Smooth muscle cell of the coronary artery (primary cell): ENCODE measurements around the gene SLC2A8. TPM values are rescaled to one million over a fixed set of nuclear protein-coding genes. Genes with fewer than 3 reads are reported as not detected.

Source experiments
- total RNA-seq: library from RNA; depleted of rRNA; stranded (reverse); fragments of >200 nt; gene quantifications from 2 replicates; pipeline ENCODE4 v1.2.3, GENCODE V29; 2014; ENCODE audit warnings: low replicate concordance

SLC2A8 gene, protein sequence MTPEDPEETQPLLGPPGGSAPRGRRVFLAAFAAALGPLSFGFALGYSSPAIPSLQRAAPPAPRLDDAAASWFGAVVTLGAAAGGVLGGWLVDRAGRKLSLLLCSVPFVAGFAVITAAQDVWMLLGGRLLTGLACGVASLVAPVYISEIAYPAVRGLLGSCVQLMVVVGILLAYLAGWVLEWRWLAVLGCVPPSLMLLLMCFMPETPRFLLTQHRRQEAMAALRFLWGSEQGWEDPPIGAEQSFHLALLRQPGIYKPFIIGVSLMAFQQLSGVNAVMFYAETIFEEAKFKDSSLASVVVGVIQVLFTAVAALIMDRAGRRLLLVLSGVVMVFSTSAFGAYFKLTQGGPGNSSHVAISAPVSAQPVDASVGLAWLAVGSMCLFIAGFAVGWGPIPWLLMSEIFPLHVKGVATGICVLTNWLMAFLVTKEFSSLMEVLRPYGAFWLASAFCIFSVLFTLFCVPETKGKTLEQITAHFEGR
- total RNA-seq = 4.9 and 5.9 TPM in 2 replicates

DNA sequence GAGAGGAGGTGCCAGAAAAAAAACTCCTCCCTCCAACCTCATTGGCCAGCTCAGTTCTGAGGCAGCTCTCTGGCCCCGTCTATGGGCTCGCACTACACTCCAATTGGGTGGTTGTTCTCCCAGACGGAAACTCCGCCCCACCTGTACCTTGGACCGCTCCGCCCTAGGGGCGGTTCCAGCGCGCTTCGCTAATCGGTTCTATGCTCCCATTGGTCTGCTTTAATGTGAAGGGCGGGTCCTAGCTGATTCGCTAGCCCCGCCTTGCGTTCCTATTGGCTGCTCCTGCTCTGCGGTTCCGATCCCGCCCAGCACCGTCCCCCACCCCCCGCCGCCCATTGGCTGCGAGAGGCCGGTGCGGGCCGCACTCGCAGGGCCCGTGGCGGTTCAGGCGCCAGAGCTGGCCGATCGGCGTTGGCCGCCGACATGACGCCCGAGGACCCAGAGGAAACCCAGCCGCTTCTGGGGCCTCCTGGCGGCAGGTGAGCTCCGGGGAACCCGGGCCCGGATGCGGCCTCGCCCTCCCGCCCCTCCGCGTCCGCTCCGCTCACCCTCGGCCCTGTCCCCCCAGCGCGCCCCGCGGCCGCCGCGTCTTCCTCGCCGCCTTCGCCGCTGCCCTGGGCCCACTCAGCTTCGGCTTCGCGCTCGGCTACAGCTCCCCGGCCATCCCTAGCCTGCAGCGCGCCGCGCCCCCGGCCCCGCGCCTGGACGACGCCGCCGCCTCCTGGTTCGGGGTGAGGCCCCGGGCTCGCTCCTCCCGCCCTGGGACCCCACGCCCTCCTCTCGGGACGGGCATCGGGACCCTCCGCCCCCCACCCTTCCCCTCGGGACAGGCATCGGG lies at the start of gene SLC2A8:
Gene SLC2A8 (plus strand): TSS at position 362 of the 838 bp plus-strand sequence. CDS start 62 bp downstream, at position 424.

DNA sequence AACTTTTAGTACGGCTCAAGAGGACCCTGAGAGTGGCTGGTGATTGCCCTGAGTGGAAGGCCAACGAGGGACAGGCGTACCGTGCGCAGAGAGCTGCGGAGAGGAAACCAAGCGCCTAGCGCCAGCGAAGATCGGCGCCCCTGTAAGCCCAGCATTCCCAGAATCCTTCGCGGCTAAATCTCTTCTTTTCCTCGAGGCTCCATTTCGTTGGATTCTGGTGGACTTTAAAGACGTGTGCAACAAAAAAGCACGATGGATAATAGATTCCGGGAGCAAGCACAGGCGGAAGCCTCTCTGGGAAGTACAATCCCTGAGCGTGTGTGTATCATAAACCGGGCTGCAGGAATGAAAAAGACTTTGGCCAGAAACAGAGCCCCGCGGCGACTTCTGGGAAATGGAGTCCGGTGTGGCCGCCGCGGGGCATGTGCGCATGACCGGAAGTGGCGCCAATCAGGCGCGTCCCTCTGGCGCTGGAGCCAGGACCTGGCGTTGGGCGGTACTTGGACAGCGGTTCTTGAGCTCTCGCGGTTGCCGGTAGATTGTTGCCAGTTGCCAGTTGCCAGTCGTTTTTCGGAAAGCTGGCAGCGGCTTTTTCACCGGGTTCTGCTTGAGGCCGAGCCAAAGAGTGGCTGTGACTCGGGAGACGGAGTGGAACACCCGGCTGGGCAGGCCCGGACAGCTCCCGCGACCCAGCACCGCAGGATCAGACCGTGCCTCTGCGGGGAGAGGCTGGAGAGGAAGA lies 27.1 kb downstream of the SLC2A8 start, which contains the start of gene ZNF79:
Gene ZNF79 (plus strand): TSS at position 449 of the 742 bp plus-strand sequence. CDS start 406 bp downstream, outside the sequence.

DNA sequence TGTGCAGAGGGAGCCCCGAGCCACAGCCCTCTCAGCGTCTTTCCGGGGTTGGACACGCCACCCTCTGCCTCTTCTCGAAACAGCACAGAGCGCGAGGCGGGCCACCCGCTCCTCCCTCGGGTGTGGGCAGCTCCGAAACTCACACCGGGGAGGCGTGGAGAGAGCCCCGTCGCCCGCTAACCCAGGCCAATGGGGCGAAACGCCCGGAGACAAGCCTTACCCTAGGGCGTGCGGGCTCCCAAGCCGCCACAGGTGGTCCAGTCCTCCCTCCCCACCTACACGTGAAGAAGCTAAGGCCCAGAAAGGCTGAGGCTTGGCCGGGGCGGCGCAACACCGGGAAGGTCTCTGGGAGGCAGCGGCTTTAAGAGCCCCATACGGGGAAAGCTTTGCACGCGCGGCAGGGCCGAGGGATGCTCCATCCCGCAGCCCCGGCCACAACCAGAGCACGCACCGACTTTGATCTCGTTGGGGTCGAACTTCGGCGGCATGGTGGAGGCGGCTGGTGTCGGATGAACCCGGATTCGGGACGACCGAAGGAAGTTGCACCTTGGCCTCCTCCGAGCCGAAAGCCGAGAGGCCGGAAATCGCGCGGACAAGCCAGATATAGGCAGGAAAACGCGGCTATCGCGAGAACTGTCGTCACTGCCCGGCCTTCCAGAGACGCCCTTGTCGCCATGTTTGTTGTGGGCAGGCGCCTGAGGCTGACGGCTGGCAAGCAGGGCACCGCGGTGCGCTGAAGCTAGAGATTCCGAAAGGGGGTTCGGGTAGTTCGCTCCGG lies 54.0 kb downstream of the SLC2A8 start, which contains the start of the genes LRSAM1 and RPL12:
Gene LRSAM1 (plus strand): TSS at position 681 of the 778 bp plus-strand sequence. CDS start 3,018 bp downstream, outside the sequence.
Gene RPL12 (minus strand): TSS at position 577 of the 778 bp plus-strand sequence. CDS start 89 bp downstream, at position 488.

Other genes starting within 250 kb of the SLC2A8 start
- 2.6 and 4.8 TPM in 2 replicates for gene GARNL3, start 132.4 kb upstream of the SLC2A8 start, total RNA-seq
- 10.7 and 12.2 TPM in 2 replicates for gene ZNF79, start 27.2 kb downstream of the SLC2A8 start, total RNA-seq
- 897 and 1,601 TPM in 2 replicates for gene RPL12, start 54.2 kb downstream of the SLC2A8 start, total RNA-seq
- gene LRSAM1, start 54.3 kb downstream of the SLC2A8 start, total RNA-seq = 7.4 and 10.0 TPM in 2 replicates
- 10.8 and 22.6 TPM in 2 replicates for gene STXBP1, start 215.1 kb downstream of the SLC2A8 start, total RNA-seq